Glutamatergic neuron (in vitro differentiated cells): ENCODE data around the gene GRIK4. TPM values are rescaled to one million over a fixed set of nuclear protein-coding genes. Genes with fewer than 3 reads are reported as not detected.

Source experiments
- DNase-seq: peaks from one replicate; pipeline ENCODE4 v3.0.0; 2022
- H3K27ac Mint-ChIP-seq: one replicate; pipeline ENCODE4 v1.8.0; 2020; ENCODE audit warnings: mild to moderate bottlenecking, mixed read lengths, inconsistent platforms; ENCODE audit not compliant: unreplicated experiment
- H3K27me3 Mint-ChIP-seq: one replicate; pipeline ENCODE4 v1.8.0; 2020; ENCODE audit warnings: mild to moderate bottlenecking, moderate library complexity, mixed read lengths, inconsistent platforms; ENCODE audit not compliant: unreplicated experiment
- H3K36me3 Mint-ChIP-seq: one replicate; pipeline ENCODE4 v1.8.0; 2020; ENCODE audit warnings: mild to moderate bottlenecking, mixed read lengths, inconsistent platforms; ENCODE audit not compliant: unreplicated experiment
- H3K4me1 Mint-ChIP-seq: one replicate; pipeline ENCODE4 v1.8.0; 2020; ENCODE audit warnings: mild to moderate bottlenecking, low read depth, mixed read lengths, inconsistent platforms; ENCODE audit not compliant: unreplicated experiment
- H3K4me3 Mint-ChIP-seq: one replicate; pipeline ENCODE4 v1.8.0; 2020; ENCODE audit warnings: mild to moderate bottlenecking, mixed read lengths, inconsistent platforms; ENCODE audit not compliant: unreplicated experiment
- H3K9me3 Mint-ChIP-seq: one replicate; pipeline ENCODE4 v1.8.0; 2020; ENCODE audit warnings: mild to moderate bottlenecking, moderate library complexity, mixed read lengths, inconsistent platforms; ENCODE audit not compliant: unreplicated experiment
- total RNA-seq: library from RNA; stranded (reverse); fragmentation: NEBNext Ultra II Directional; extraction: Animal tissue kit (Norgen Biotek cat#: 25700); gene quantifications from one replicate; pipeline ENCODE4 v1.2.1, GENCODE V29; 2021; ENCODE audit not compliant: unreplicated experiment
- TF ChIP-seq, protein P1 (sequence below): fragments of 200-600 bp; sonication (generic); IDR thresholded peaks from one replicate; pipeline ENCODE4 v1.5.0; 2021; ENCODE audit not compliant: partially characterized antibody, unreplicated experiment

Gene GRIK4
- total RNA-seq, 1 donor from 2014 or later = 3.6 TPM

DNA sequence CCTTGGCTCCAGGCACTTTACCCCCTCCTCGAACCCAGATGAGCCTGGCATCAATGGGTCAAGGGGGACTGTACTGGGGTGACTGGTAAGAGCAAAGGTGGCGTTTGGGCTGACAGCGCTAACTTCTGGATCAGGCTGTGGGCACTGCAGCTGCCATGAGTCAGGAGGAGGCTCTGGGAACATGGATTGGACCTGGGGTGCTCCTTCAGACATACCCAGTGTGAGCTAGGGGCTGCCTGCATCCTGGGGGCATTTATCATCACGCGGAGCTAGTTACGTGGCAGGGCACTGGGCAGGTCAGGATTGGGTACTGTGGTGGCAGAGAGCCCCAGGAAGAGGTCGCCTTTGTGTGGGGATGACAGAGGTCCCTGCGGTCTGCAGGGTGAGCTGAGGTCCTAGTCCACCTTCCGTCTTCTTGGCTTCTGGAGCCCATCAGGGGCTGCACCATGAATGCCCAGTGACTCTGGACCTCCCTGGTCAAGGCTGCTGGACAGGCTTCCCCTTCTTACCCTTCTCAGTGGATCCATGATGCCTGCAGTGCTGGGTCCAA, 13.1 kb downstream of the GRIK4 start:
- Mint-ChIP-seq H3K4me1 (peaks cover 5% of the 10 kb centered on the region), H3K36me3 (no peaks in the 10 kb centered on the region), H3K27ac (no peak overlapping the region), H3K4me3 (no peak overlapping the region), H3K27me3 (peaks cover 2% of the 10 kb centered on the region), H3K9me3 (peaks cover 2% of the 10 kb centered on the region)
- DNase-seq = no peak
- TF ChIP-seq, protein P1, sequence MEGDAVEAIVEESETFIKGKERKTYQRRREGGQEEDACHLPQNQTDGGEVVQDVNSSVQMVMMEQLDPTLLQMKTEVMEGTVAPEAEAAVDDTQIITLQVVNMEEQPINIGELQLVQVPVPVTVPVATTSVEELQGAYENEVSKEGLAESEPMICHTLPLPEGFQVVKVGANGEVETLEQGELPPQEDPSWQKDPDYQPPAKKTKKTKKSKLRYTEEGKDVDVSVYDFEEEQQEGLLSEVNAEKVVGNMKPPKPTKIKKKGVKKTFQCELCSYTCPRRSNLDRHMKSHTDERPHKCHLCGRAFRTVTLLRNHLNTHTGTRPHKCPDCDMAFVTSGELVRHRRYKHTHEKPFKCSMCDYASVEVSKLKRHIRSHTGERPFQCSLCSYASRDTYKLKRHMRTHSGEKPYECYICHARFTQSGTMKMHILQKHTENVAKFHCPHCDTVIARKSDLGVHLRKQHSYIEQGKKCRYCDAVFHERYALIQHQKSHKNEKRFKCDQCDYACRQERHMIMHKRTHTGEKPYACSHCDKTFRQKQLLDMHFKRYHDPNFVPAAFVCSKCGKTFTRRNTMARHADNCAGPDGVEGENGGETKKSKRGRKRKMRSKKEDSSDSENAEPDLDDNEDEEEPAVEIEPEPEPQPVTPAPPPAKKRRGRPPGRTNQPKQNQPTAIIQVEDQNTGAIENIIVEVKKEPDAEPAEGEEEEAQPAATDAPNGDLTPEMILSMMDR = no peak

DNA sequence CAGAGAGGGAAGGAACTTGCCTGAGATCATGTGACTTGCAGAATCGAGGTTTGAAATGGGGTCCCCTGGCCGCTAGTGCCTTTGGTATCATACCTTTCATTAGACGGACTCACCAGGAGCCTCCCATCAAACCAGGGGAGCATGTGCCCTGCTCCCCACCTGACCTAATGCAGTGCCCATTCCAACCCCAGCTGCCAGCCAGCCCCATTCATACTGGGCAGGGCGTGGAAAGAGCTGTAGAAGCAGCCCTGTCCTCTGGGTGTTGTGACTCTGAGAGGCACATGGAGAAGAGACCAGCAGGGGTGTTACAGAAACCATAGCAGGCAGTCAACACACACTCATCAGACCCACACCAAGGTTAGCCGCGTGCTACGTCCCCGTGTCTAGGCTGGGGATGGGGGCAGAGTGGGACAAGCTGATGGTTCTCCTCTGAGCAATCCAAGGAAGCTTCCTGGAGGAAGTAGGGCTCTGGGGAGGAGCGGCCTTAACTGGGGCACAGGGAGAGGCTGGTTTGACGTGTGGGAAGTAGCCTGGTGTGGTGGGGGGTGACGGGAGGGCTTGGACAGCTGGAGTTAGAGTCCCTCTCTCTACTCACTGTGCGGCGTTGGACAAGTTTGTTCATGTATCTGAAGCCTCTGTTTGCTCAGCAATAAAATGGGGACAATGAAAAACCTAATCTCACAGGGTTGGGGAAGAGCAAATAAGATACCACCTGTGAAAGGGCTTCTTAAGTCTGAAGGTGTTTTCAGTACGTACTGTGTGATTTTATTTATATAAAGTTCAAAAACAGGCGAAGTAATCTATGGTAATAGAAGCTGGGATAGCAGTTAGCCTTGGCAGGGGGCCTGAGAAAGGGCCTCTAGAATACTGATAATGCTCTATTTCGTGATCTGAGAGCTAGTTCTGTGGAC, 14.0 kb downstream of the GRIK4 start:
- Mint-ChIP-seq H3K9me3 (peaks cover 3% of the 10 kb centered on the region), H3K36me3 (no peaks in the 10 kb centered on the region), H3K27ac (no peak overlapping the region), H3K4me3 (no peak overlapping the region), H3K4me1 (peaks cover 5% of the 10 kb centered on the region), H3K27me3 (peaks cover 3% of the 10 kb centered on the region)
- TF ChIP-seq, protein P1 = no peak
- no peak for DNase-seq

DNA sequence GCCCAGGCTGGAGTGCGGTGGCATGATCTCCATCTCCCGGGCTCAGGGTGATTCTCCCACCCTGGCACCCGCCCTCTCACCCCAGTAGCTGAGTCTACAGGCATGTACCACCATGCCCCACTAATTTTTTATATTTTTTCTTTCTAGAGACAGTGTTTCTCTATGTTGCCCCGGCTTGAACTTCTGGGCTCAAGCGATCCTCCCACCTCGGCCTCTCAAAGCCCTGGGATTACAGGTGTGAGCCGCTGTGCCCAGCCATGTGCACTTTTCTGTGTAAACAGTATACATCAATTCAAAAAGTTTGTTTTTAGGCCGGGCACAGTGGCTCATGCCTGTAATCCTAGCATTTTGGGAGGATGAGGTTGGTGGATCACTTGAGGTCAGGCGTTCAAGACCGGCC, 14.7 kb downstream of the GRIK4 start:
- no peak overlapping the region for H3K4me3 Mint-ChIP-seq
- DNase-seq = no peak
- no peak overlapping the region for H3K27ac Mint-ChIP-seq
- peaks cover 5% of the 10 kb centered on the region for H3K4me1 Mint-ChIP-seq
- no peaks in the 10 kb centered on the region for H3K36me3 Mint-ChIP-seq
- TF ChIP-seq, protein P1 = no peak
- peaks cover 3% of the 10 kb centered on the region for H3K27me3 Mint-ChIP-seq
- peaks cover 3% of the 10 kb centered on the region for H3K9me3 Mint-ChIP-seq

DNA sequence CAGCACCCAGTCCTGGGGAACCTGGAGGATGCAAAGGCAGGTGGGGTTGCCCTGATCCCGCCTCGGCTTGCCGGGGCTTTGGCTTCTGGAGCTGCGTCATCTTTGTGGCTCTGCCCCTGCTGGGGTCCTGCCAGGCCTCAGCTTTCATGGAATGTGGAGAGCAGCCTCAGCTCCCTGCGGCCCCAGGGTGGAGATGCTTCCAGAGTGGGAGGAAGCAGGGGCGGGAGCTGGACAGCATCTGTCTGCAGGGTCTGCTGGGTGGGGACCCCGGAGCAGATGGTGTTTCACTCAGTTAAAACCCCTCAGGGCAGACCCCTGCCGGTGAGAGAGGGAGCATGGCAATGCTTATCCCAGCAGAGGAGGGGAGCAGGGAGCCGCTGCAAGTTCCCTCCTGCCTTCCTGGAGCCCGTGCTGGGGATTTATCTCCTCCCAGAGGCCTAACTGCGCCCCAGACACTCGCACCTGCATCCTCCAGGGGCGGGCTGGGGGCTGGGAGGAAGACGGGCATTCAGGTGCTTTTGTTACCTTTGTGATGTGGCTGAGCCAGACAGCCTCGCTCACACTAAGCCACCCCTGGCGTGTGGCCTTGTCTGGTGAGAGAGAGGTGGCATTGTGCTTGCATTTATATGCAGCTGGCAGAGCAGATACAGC, 15.7 kb downstream of the GRIK4 start:
- Mint-ChIP-seq H3K4me3 (no peak overlapping the region), H3K4me1 (peaks cover 7% of the 10 kb centered on the region), H3K36me3 (no peaks in the 10 kb centered on the region), H3K27ac (peak overlapping the region; percentile 59), H3K9me3 (peaks cover 3% of the 10 kb centered on the region), H3K27me3 (peaks cover 3% of the 10 kb centered on the region)
- TF ChIP-seq, protein P1 = peak; percentile 81
- DNase-seq = peak; percentile 85
